ENCODE results near the gene PIAS1.
A peak's percentile ranks its signal among the peaks of the same experiment; 100 is the strongest.
"Not testable (repeated sequence)": the region's sequence is repeated elsewhere in the genome, so short reads cannot be mapped to it uniquely, and the experiment has no call there.

Gene PIAS1

GRCh38 chr15:68232937-68233336, 178.8 kb downstream of the PIAS1 start:
- peak in 2 of 58 donors; percentile 22 to 29 for DNase-seq

- no peak for DNase-seq
Observed at GRCh38 chr15:68234060-68234459, 179.9 kb downstream of the PIAS1 start.

GRCh38 chr15:68234520-68234919, 180.4 kb downstream of the PIAS1 start:
- not testable (repeated sequence) for DNase-seq

- no peak for DNase-seq
Observed at GRCh38 chr15:68235022-68235421, 180.9 kb downstream of the PIAS1 start.

- DNase-seq = no peak
Observed at GRCh38 chr15:68239025-68239424, 184.9 kb downstream of the PIAS1 start.

GRCh38 chr15:68241088-68241935, 187.2 kb downstream of the PIAS1 start:
- no peak for DNase-seq
